ENCODE results near the gene IL1RN. TPM values are rescaled to one million over a fixed set of nuclear protein-coding genes. Genes with fewer than 3 reads are reported as not detected.

Gene IL1RN
- total RNA-seq, 1 donor from 2014 or later = not detected

DNA sequence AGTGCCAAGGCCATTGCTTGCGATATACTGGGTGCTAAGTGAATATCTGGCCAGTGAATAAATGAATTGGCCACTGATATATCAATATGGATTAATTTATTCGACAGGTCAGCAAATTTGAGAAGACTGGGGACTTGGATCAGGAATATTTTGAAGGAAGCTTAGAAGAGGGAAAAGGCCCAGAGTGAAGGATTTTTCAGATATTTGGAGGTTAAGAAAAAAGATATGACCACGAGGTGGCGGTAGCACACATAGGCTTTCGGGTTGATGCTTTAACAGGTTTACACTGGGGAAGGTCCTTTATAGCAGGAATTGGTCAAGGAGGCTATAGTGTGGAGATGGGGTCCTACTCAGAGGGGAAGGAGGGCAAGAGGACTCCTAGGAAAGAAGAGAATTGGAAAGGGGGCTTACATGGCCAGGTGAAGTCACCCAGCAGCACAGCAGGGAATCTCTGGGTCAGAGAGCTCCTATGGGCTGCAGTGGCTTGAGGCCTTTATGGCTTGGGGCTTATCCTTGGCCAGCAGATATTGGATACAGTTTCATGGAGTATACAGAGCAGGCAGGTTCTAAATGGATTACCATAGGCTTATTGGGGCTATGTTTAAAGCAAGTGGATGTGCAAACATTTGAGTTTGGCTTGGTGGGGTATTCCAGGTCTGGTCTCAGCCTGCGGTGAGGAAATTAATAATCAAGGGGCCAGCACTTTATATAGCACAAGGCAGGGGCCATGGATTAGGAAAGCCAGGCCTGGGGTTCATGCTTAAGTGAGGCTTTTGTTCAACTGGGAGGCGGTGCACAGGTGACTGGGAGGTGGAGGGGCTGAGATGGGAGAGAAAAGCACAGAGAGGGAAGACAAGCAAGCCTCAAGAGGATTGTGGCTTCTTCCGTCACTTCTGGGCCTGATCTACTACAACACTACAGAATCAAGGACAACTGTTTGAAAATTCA lies 9.7 kb downstream of the IL1RN start:
- TF ChIP-seq, protein P1, sequence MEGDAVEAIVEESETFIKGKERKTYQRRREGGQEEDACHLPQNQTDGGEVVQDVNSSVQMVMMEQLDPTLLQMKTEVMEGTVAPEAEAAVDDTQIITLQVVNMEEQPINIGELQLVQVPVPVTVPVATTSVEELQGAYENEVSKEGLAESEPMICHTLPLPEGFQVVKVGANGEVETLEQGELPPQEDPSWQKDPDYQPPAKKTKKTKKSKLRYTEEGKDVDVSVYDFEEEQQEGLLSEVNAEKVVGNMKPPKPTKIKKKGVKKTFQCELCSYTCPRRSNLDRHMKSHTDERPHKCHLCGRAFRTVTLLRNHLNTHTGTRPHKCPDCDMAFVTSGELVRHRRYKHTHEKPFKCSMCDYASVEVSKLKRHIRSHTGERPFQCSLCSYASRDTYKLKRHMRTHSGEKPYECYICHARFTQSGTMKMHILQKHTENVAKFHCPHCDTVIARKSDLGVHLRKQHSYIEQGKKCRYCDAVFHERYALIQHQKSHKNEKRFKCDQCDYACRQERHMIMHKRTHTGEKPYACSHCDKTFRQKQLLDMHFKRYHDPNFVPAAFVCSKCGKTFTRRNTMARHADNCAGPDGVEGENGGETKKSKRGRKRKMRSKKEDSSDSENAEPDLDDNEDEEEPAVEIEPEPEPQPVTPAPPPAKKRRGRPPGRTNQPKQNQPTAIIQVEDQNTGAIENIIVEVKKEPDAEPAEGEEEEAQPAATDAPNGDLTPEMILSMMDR (IDR thresholded peaks at IDR 0.05; ENCODE audit: unreplicated experiment) = peak; percentile 72
- H3K4me1 Mint-ChIP-seq (ENCODE audit: unreplicated experiment) = peaks cover 3% of the 10 kb centered on the region
- H3K27me3 Mint-ChIP-seq (ENCODE audit: unreplicated experiment) = no peaks in the 10 kb centered on the region
- H3K36me3 Mint-ChIP-seq (ENCODE audit: low read depth, unreplicated experiment) = no peaks in the 10 kb centered on the region
- H3K9me3 Mint-ChIP-seq (ENCODE audit: unreplicated experiment) = no peaks in the 10 kb centered on the region
- no peak overlapping the region for H3K4me3 Mint-ChIP-seq (ENCODE audit: unreplicated experiment)
- peak; percentile 54 for DNase-seq (ENCODE audit: low spot score)
- H3K27ac Mint-ChIP-seq (ENCODE audit: unreplicated experiment) = no peak overlapping the region

DNA sequence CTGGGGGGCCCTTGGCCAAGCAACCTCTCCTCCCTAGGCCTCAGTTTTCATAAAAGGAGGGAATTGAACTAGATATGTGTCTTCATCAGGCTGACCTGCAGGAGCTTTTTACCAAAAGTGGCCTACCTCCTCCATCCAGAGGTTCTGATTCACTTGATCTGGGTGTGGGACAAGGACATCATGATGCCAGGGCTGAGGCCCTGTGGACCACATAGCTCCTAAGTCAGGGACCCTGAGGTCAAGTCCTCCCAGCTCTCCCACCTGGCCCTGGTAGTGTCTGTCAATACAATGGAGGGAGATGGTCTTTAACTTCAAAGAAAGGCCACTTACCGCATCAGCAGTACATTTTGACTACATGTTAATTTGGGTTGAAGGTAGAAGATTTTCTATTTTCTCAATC lies 10.4 kb downstream of the IL1RN start:
- H3K36me3 Mint-ChIP-seq (ENCODE audit: low read depth, unreplicated experiment) = no peaks in the 10 kb centered on the region
- H3K4me1 Mint-ChIP-seq (ENCODE audit: unreplicated experiment) = peaks cover 3% of the 10 kb centered on the region
- DNase-seq (ENCODE audit: low spot score) = no peak
- no peaks in the 10 kb centered on the region for H3K9me3 Mint-ChIP-seq (ENCODE audit: unreplicated experiment)
- no peak overlapping the region for H3K4me3 Mint-ChIP-seq (ENCODE audit: unreplicated experiment)
- TF ChIP-seq, protein P1 (IDR thresholded peaks at IDR 0.05; ENCODE audit: unreplicated experiment) = no peak
- no peaks in the 10 kb centered on the region for H3K27me3 Mint-ChIP-seq (ENCODE audit: unreplicated experiment)
- no peak overlapping the region for H3K27ac Mint-ChIP-seq (ENCODE audit: unreplicated experiment)

GRCh38 chr2:113138428-113139322 lies 11.3 kb downstream of the IL1RN start:
- Mint-ChIP-seq H3K36me3 (ENCODE audit: low read depth, unreplicated experiment) (no peaks in the 10 kb centered on the region), H3K27ac (ENCODE audit: unreplicated experiment) (no peak overlapping the region), H3K4me1 (ENCODE audit: unreplicated experiment) (peaks cover 3% of the 10 kb centered on the region), H3K27me3 (ENCODE audit: unreplicated experiment) (no peaks in the 10 kb centered on the region), H3K9me3 (ENCODE audit: unreplicated experiment) (no peaks in the 10 kb centered on the region), H3K4me3 (ENCODE audit: unreplicated experiment) (no peak overlapping the region)
- TF ChIP-seq, protein P1 (IDR thresholded peaks at IDR 0.05; ENCODE audit: unreplicated experiment) = peak; percentile 92
- peak; percentile 69 for DNase-seq (ENCODE audit: low spot score)

GRCh38 chr2:113141451-113141850 lies 14.1 kb downstream of the IL1RN start:
- peaks cover 3% of the 10 kb centered on the region for H3K4me1 Mint-ChIP-seq (ENCODE audit: unreplicated experiment)
- no peak overlapping the region for H3K4me3 Mint-ChIP-seq (ENCODE audit: unreplicated experiment)
- TF ChIP-seq, protein P1 (IDR thresholded peaks at IDR 0.05; ENCODE audit: unreplicated experiment) = no peak
- no peaks in the 10 kb centered on the region for H3K9me3 Mint-ChIP-seq (ENCODE audit: unreplicated experiment)
- H3K36me3 Mint-ChIP-seq (ENCODE audit: low read depth, unreplicated experiment) = no peaks in the 10 kb centered on the region
- H3K27me3 Mint-ChIP-seq (ENCODE audit: unreplicated experiment) = no peaks in the 10 kb centered on the region
- H3K27ac Mint-ChIP-seq (ENCODE audit: unreplicated experiment) = no peak overlapping the region
- no peak for DNase-seq (ENCODE audit: low spot score)

Data from endothelial cell (in vitro differentiated cells).